OCI-LY3 (cell line): ENCODE data around the gene AUTS2.

Experiments
- H2AFZ ChIP-seq: fragments of 200-600, 300-600 bp; shearing (Covaris generic); 2 replicates; pipeline ENCODE4 v1.6.0; 2014; ENCODE audit warnings: antibody characterized with exemption, low read depth, low read length
- H3K27ac ChIP-seq: fragments of 200-600, 300-600 bp; sonication (generic); 2 replicates; pipeline ENCODE4 v1.5.1; 2014; ENCODE audit warnings: mild to moderate bottlenecking, low read length, moderate library complexity, mixed read lengths
- H3K27me3 ChIP-seq: fragments of 200-600, 300-600 bp; sonication (generic); 2 replicates; pipeline ENCODE4 v1.6.1; 2014; ENCODE audit warnings: low read depth, low read length, mixed read lengths
- H3K36me3 ChIP-seq: fragments of 200-600, 300-600 bp; sonication (generic); replicated peaks from 2 replicates; pipeline ENCODE3; 2014; ENCODE audit warnings: low read depth, low read length, mixed read lengths
- H3K4me1 ChIP-seq: fragments of 300-600, 200-600 bp; sonication (generic); 2 replicates; pipeline ENCODE4 v1.6.1; 2014; ENCODE audit warnings: low read length, mixed read lengths
- H3K4me2 ChIP-seq: fragments of 200-600, 300-600 bp; sonication (generic); 2 replicates; pipeline ENCODE4 v1.6.1; 2014; ENCODE audit warnings: low read length, mixed read lengths
- H3K4me3 ChIP-seq: fragments of 300-600, 200-600 bp; sonication (generic); 2 replicates; pipeline ENCODE4 v1.5.1; 2014; ENCODE audit warnings: antibody characterized with exemption, mild to moderate bottlenecking, low read length, moderate library complexity
- H3K79me2 ChIP-seq: fragments of 300-600, 200-600 bp; shearing (Covaris generic); 2 replicates; pipeline ENCODE4 v1.6.1; 2014; ENCODE audit warnings: mild to moderate bottlenecking, low read length, mixed read lengths
- H3K9ac ChIP-seq: fragments of 300-600, 200-600 bp; shearing (Covaris generic); 2 replicates; pipeline ENCODE4 v1.6.0; 2014; ENCODE audit warnings: mild to moderate bottlenecking, low read length, moderate library complexity
- H3K9me3 ChIP-seq: fragments of 200-600, 300-600 bp; shearing (Covaris generic); 2 replicates; pipeline ENCODE4 v1.6.1; 2014; ENCODE audit warnings: low read length, mixed read lengths; ENCODE audit not compliant: insufficient read depth
- H4K20me1 ChIP-seq: fragments of 200-600, 300-600 bp; sonication (generic); 2 replicates; pipeline ENCODE4 v1.6.1; 2016; ENCODE audit warnings: low read length, mixed read lengths; ENCODE audit not compliant: insufficient read depth
- CTCF ChIP-seq: fragments of 200-600, 300-600 bp; sonication (generic); IDR thresholded peaks from 2 replicates; pipeline ENCODE4 v1.5.1; 2014; ENCODE audit warnings: antibody characterized with exemption, low read length, low read depth
- EZH2phosphoT487 ChIP-seq: fragments of 200-600 bp; shearing (Covaris generic); IDR thresholded peaks from 2 replicates; pipeline ENCODE4 v1.6.1; 2018; ENCODE audit warnings: antibody characterized with exemption, mixed run types, low read depth

AUTS2 gene

DNA sequence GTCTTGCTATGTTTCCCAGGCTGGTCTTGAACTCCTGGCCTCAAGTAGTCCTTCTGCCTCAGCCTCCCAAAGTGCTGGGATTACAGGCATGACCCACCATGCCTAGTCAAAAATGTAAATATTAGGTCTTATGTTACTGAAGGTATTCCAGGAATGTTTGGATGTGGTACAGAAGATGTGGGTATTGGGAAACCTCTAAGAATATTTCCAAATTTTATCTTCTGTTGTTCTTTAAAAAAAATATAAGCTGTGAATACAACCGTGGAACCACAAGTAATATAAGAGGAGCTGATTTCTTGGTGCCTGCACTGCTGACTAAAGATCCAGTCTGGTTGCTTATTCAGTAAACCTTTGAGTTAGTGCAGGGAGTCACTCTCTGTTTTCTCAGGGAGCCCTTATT is 178.3 kb downstream of the AUTS2 start:
- Histone ChIP-seq H3K9ac (no peak overlapping the region), H3K36me3 (no peaks in the 10 kb centered on the region), H3K27me3 (no peaks in the 10 kb centered on the region), H3K4me2 (no peak overlapping the region), H2AFZ (no peak overlapping the region), H3K79me2 (no peaks in the 10 kb centered on the region), H3K9me3 (no peaks in the 10 kb centered on the region), H3K27ac (no peak overlapping the region), H4K20me1 (no peaks in the 10 kb centered on the region), H3K4me1 (no peaks in the 10 kb centered on the region), H3K4me3 (no peak overlapping the region)
- TF ChIP-seq CTCF (no peak), EZH2phosphoT487 (no peak)

- Histone ChIP-seq H3K27me3 (no peaks in the 10 kb centered on the region), H3K9me3 (no peaks in the 10 kb centered on the region), H3K4me1 (no peaks in the 10 kb centered on the region), H3K36me3 (no peaks in the 10 kb centered on the region), H2AFZ (no peak overlapping the region), H3K9ac (no peak overlapping the region), H3K27ac (no peak overlapping the region), H4K20me1 (no peaks in the 10 kb centered on the region), H3K4me3 (no peak overlapping the region), H3K4me2 (no peak overlapping the region), H3K79me2 (no peaks in the 10 kb centered on the region)
- no peak for TF ChIP-seq CTCF
- TF ChIP-seq EZH2phosphoT487: no peak
Observed at GRCh38 chr7:69778138-69778537, 179.9 kb downstream of the AUTS2 start.

- Histone ChIP-seq H3K9ac (no peak overlapping the region), H2AFZ (no peak overlapping the region), H3K9me3 (no peaks in the 10 kb centered on the region), H3K27ac (no peak overlapping the region), H3K4me1 (no peaks in the 10 kb centered on the region), H3K4me3 (no peak overlapping the region), H3K27me3 (no peaks in the 10 kb centered on the region), H3K79me2 (no peaks in the 10 kb centered on the region), H4K20me1 (no peaks in the 10 kb centered on the region), H3K36me3 (no peaks in the 10 kb centered on the region), H3K4me2 (no peak overlapping the region)
- TF ChIP-seq CTCF (no peak), EZH2phosphoT487 (no peak)
Observed at GRCh38 chr7:69780379-69780778, 182.1 kb downstream of the AUTS2 start.

DNA sequence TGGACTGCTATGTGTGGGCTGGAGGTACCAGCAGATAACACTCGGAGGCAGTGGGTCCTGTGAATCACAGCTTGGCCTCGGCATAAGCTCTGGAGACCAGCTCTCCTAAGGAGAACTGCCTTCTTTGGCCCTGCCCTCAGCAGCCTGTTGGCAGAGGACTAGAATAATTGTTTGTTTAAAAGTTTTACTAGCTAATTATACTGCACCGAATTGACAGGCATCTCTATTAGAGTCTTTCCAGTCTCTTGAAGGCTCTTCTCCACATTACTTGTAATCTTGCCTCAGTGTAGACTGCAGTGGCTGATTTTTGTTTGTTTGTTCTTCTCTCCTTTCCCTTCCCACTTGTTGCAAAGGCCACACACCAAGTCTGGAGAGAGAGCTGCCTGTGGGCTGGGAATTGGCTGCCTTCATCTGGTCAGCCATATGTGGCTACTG is 183.2 kb downstream of the AUTS2 start:
- no peak overlapping the region for H3K9ac ChIP-seq
- TF ChIP-seq CTCF (no peak), EZH2phosphoT487 (no peak)
- no peaks in the 10 kb centered on the region for H3K79me2 ChIP-seq
- no peaks in the 10 kb centered on the region for H3K4me1 ChIP-seq
- no peak overlapping the region for H3K4me2 ChIP-seq
- no peaks in the 10 kb centered on the region for H3K36me3 ChIP-seq
- H3K27me3 ChIP-seq: no peaks in the 10 kb centered on the region
- no peaks in the 10 kb centered on the region for H4K20me1 ChIP-seq
- H2AFZ ChIP-seq: no peak overlapping the region
- no peaks in the 10 kb centered on the region for H3K9me3 ChIP-seq
- H3K4me3 ChIP-seq: no peak overlapping the region
- no peak overlapping the region for H3K27ac ChIP-seq
